SU-DHL-6 (cell line): Measurements from ENCODE around the gene SLC39A6.

Experiments used
- H2AFZ ChIP-seq: fragments of 200-600 bp; sonication (generic); 2 replicates; pipeline ENCODE4 v1.6.1; 2014; ENCODE audit warnings: low read depth, mild to moderate bottlenecking, moderate library complexity, mixed read lengths, antibody characterized with exemption, low read length; ENCODE audit not compliant: severe bottlenecking
- H3F3A ChIP-seq: fragments of 200-600 bp; shearing (Covaris generic); 2 replicates; pipeline ENCODE4 v1.6.0; 2016; ENCODE audit warnings: antibody characterized with exemption, mild to moderate bottlenecking; ENCODE audit not compliant: insufficient read depth
- H3K27ac ChIP-seq: fragments of 200-600 bp; sonication (generic); 2 replicates; pipeline ENCODE4 v1.5.1; 2016; ENCODE audit warnings: low read depth, mild to moderate bottlenecking, low read length, moderate library complexity, mixed read lengths
- H3K27me3 ChIP-seq: fragments of 200-600 bp; sonication (generic), shearing (Covaris generic); 2 replicates; pipeline ENCODE4 v1.6.0; 2014; ENCODE audit warnings: mild to moderate bottlenecking, low read length
- H3K36me3 ChIP-seq: fragments of 200-600 bp; sonication (generic); 2 replicates; pipeline ENCODE4 v1.6.1; 2014; ENCODE audit warnings: mild to moderate bottlenecking, low read length, mixed read lengths
- H3K4me2 ChIP-seq: fragments of 300-600, 200-600 bp; shearing (Covaris generic), sonication (generic); 2 replicates; pipeline ENCODE4 v1.6.0; 2014; ENCODE audit warnings: low read length, low read depth, mild to moderate bottlenecking; ENCODE audit not compliant: poor library complexity, severe bottlenecking
- H3K4me3 ChIP-seq: fragments of 200-600 bp; sonication (generic); 2 replicates; pipeline ENCODE4 v1.5.1; 2014; ENCODE audit warnings: antibody characterized with exemption, low read length, mild to moderate bottlenecking, mixed read lengths; ENCODE audit not compliant: insufficient read depth, poor library complexity, severe bottlenecking
- H3K79me2 ChIP-seq: fragments of 200-600 bp; sonication (generic); 2 replicates; pipeline ENCODE4 v1.6.1; 2014; ENCODE audit warnings: mild to moderate bottlenecking, low read length, moderate library complexity; ENCODE audit not compliant: insufficient read depth
- H3K9ac ChIP-seq: fragments of 200-600 bp; sonication (generic); 2 replicates; pipeline ENCODE4 v1.7.0; 2014; ENCODE audit warnings: mild to moderate bottlenecking, low read length
- H3K9me2 ChIP-seq: fragments of 200-600 bp; sonication (generic); replicated peaks from 2 replicates; pipeline ENCODE4 v1.6.1; 2014; ENCODE audit warnings: low read length; ENCODE audit not compliant: insufficient read depth
- H3K9me3 ChIP-seq: fragments of 200-600 bp; sonication (generic); 2 replicates; pipeline ENCODE4 v1.6.1; 2014; ENCODE audit warnings: low read length, mixed read lengths; ENCODE audit not compliant: insufficient read depth
- H4K20me1 ChIP-seq: fragments of 200-600 bp; sonication (generic); 2 replicates; pipeline ENCODE4 v1.6.1; 2014; ENCODE audit warnings: low read depth, mild to moderate bottlenecking, antibody characterized with exemption, low read length, moderate library complexity, mixed read lengths
- CTCF ChIP-seq: fragments of 200-600 bp; sonication (generic); IDR thresholded peaks from one replicate; pipeline ENCODE4 v1.5.1; 2017; ENCODE audit warnings: antibody characterized with exemption, mild to moderate bottlenecking, low read length, moderate library complexity; ENCODE audit not compliant: insufficient read depth, poor library complexity, severe bottlenecking
- EZH2phosphoT487 ChIP-seq: fragments of 200-600 bp; sonication (generic), shearing (Covaris generic); conservative IDR thresholded peaks from 2 replicates; pipeline ENCODE4 v1.6.1; 2018; ENCODE audit warnings: mild to moderate bottlenecking, antibody characterized with exemption, low read length, moderate library complexity, mixed read lengths

Gene SLC39A6

GRCh38 chr18:36139245-36139644, 10.1 kb upstream of the SLC39A6 start:
- Histone ChIP-seq H3F3A (no peaks in the 10 kb centered on the region; the same call in 1 of the 2 replicates), H3K36me3 (peaks cover 73% of the 10 kb centered on the region; the same call in 1 of the 2 replicates), H3K9ac (no peak overlapping the region), H3K79me2 (peaks cover 18% of the 10 kb centered on the region), H3K4me3 (no peak overlapping the region), H3K9me2 (no peaks in the 10 kb centered on the region), H3K4me2 (no peak overlapping the region), H4K20me1 (peaks cover 8% of the 10 kb centered on the region; the same call in 1 of the 2 replicates), H3K27me3 (no peaks in the 10 kb centered on the region), H3K27ac (no peak overlapping the region), H3K9me3 (no peaks in the 10 kb centered on the region), H2AFZ (no peak overlapping the region)
- TF ChIP-seq CTCF (no peak), EZH2phosphoT487 (no peak)

- Histone ChIP-seq H3K4me2 (no peak overlapping the region), H3K9me2 (no peaks in the 10 kb centered on the region), H3K9me3 (no peaks in the 10 kb centered on the region), H3K27me3 (no peaks in the 10 kb centered on the region), H2AFZ (no peak overlapping the region), H3K27ac (no peak overlapping the region), H3K4me3 (no peak overlapping the region), H3F3A (no peaks in the 10 kb centered on the region; the same call in 1 of the 2 replicates), H3K36me3 (peaks cover 55% of the 10 kb centered on the region; the same call in 1 of the 2 replicates), H3K79me2 (peaks cover 56% of the 10 kb centered on the region), H4K20me1 (peaks cover 28% of the 10 kb centered on the region), H3K9ac (no peak overlapping the region)
- TF ChIP-seq CTCF (no peak), EZH2phosphoT487 (no peak)
These were observed 6.1 kb upstream of the SLC39A6 start for GRCh38 chr18:36135264-36135663.

GRCh38 chr18:36132756-36133155, 3.6 kb upstream of the SLC39A6 start:
- H3F3A ChIP-seq: no peaks in the 10 kb centered on the region; the same call in 1 of the 2 replicates
- H3K4me3 ChIP-seq: no peak overlapping the region
- TF ChIP-seq EZH2phosphoT487: no peak
- no peak for TF ChIP-seq CTCF

More at GRCh38 chr18:36132756-36133155, 3.6 kb upstream of the SLC39A6 start:
- H3K27me3 ChIP-seq: no peaks in the 10 kb centered on the region
- peaks cover 37% of the 10 kb centered on the region; the same call in 1 of the 2 replicates for H3K36me3 ChIP-seq
- no peak overlapping the region for H3K9ac ChIP-seq
- H3K79me2 ChIP-seq: peaks cover 75% of the 10 kb centered on the region
- H3K4me2 ChIP-seq: peak overlapping the region; percentile 96
- peaks cover 28% of the 10 kb centered on the region for H4K20me1 ChIP-seq
- no peak overlapping the region for H3K27ac ChIP-seq
- H3K9me3 ChIP-seq: no peaks in the 10 kb centered on the region
- no peak overlapping the region for H2AFZ ChIP-seq
- H3K9me2 ChIP-seq: no peaks in the 10 kb centered on the region
